ENCODE data around the gene ACSM2B.
"Not testable (repeated sequence)": the region's sequence is repeated elsewhere in the genome, so short reads cannot be mapped to it uniquely, and the experiment has no call there.

- TF ChIP-seq TSHZ2 (CRISPR knock-in tag; IDR thresholded peaks at IDR 0.05); RARB (CRISPR knock-in tag; IDR thresholded peaks at IDR 0.05); SNAI2 (CRISPR knock-in tag; IDR thresholded peaks at IDR 0.05); CREB5 (CRISPR knock-in tag; IDR thresholded peaks at IDR 0.05; ENCODE audit: low read depth); CSDC2 (CRISPR knock-in tag; IDR thresholded peaks at IDR 0.05); ZFP3 (CRISPR knock-in tag; IDR thresholded peaks at IDR 0.05); ZNF70 (CRISPR knock-in tag; IDR thresholded peaks at IDR 0.05); GLIS3 (CRISPR knock-in tag; IDR thresholded peaks at IDR 0.05); OSR1 (CRISPR knock-in tag; IDR thresholded peaks at IDR 0.05); ARNTL (CRISPR knock-in tag; IDR thresholded peaks at IDR 0.05; ENCODE audit: borderline replicate concordance, low read depth); ZC3H10 (CRISPR knock-in tag; IDR thresholded peaks at IDR 0.05): not testable (repeated sequence)
Observed at GRCh38 chr16:20602205-20602604, 26.0 kb upstream of the ACSM2B start.

Data from SK-N-SH treated with all-trans-retinoic acid at 6 μM for 48 hours (cell line).